Measurements from ENCODE around the gene MTMR6. TPM values are rescaled to one million over a fixed set of nuclear protein-coding genes. Genes with fewer than 3 reads are reported as not detected.

Gene MTMR6
- 8.4 and 20.1 TPM in 2 replicates for total RNA-seq (ENCODE audit: low replicate concordance)

GRCh38 chr13:25286969-25287961 is at the start of gene MTMR6:
Gene MTMR6 (minus strand): TSS chr13:25287488. CDS start chr13:25287247, 241 bp downstream.

DNA sequence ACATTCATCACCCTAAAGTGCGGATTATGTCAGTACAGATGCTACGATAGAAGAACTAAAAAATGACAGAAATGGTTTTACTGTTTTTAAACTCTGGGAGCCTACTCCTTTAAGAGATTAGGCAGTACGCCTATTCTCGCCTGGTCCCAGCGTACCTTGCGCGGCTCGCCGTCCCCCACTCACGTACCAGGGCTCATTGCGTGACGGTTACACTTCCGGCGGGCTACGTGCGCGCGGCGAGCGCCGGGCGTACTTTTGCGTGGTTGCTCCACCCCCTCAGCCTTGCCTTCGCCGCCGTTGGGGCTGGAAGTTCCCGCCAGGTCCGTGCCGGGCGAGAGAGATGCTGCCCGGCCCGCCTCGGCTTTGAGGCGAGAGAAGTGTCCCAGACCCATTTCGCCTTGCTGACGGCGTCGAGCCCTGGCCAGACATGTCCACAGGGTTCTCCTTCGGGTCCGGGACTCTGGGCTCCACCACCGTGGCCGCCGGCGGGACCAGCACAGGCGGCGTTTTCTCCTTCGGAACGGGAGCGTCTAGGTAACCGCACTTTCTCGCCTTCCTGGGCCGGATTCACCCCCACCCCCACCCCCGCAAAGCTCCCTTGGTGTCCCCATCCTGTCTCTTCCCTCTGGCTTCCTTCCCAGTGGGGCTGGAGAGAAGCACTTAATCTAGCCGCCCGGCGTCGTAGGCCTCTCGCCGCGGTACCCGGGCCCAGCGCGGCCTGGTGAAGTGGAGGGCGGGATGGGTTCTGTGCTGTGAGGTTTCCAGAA is 14.2 kb upstream of the MTMR6 start, which contains the start of gene NUP58:
Gene NUP58 (plus strand): TSS at position 279 of the 767 bp plus-strand sequence. CDS start 149 bp downstream, at position 428.

Other genes starting within 250 kb of the MTMR6 start
- gene PABPC3, start 191.4 kb downstream of the MTMR6 start, total RNA-seq (ENCODE audit: low replicate concordance), result 0.08 and 0.12 TPM in 2 replicates
- not detected in 2 replicates for gene AMER2, start 115.2 kb downstream of the MTMR6 start, total RNA-seq (ENCODE audit: low replicate concordance)
- gene NUP58, start 14.1 kb upstream of the MTMR6 start, total RNA-seq (ENCODE audit: low replicate concordance), result 15.1 and 36.7 TPM in 2 replicates
- under 0.01 and 0.08 TPM in 2 replicates for gene ATP8A2, start 84.5 kb upstream of the MTMR6 start, total RNA-seq (ENCODE audit: low replicate concordance)

All from smooth muscle cell of the coronary artery (primary cell).